OCI-LY7 (cell line): ENCODE data around the gene RPL34. TPM values are rescaled to one million over a fixed set of nuclear protein-coding genes. Genes with fewer than 3 reads are reported as not detected.

Experiments used
- BruUV-seq: library from RNA; stranded (reverse); fragments of 400-500 nt; replicated peaks from 2 replicates; lab custom pipeline; 2021; lab: Mats Ljungman, UMichigan
- CTCF ChIA-PET: fragments of 300-600 bp; sonication (Branson Sonifier 250); formaldehyde crosslinking; loops from one replicate; lab custom pipeline; 2022; ENCODE audit warnings: antibody characterized with exemption; ENCODE audit not compliant: unreplicated experiment; lab: Charles Lee
- POLR2A ChIA-PET: fragments of 300-600 bp; sonication (Branson Sonifier 250); formaldehyde crosslinking; loops from one replicate; lab custom pipeline; 2022; ENCODE audit warnings: antibody characterized with exemption; lab: Charles Lee
- DNase-seq: peaks from one replicate; pipeline ENCODE4 v3.0.0-alpha.2; 2015; ENCODE audit warnings: low spot score
- H2AFZ ChIP-seq: fragments of 200-600 bp; sonication (generic), shearing (Covaris generic); 2 replicates; pipeline ENCODE4 v1.6.1; 2014; ENCODE audit warnings: mild to moderate bottlenecking, antibody characterized with exemption, low read length, moderate library complexity
- H3K27ac ChIP-seq: fragments of 200-600 bp; sonication (generic); 2 replicates; pipeline ENCODE4 v1.5.1; 2014; ENCODE audit warnings: mixed run types, low read depth, mild to moderate bottlenecking, moderate library complexity, low read length, inconsistent platforms; ENCODE audit not compliant: poor library complexity, severe bottlenecking
- H3K36me3 ChIP-seq: fragments of 200-600 bp; sonication (generic); 2 replicates; pipeline ENCODE4 v1.6.1; 2014; ENCODE audit warnings: mild to moderate bottlenecking, antibody characterized with exemption, low read length, moderate library complexity, mixed read lengths; ENCODE audit not compliant: insufficient read depth
- H3K4me1 ChIP-seq: fragments of 200-600 bp; sonication (generic); 2 replicates; pipeline ENCODE4 v1.5.1; 2014; ENCODE audit warnings: mild to moderate bottlenecking, low read length; ENCODE audit not compliant: insufficient read depth, poor library complexity, severe bottlenecking
- H3K4me2 ChIP-seq: fragments of 200-600 bp; sonication (generic); 2 replicates; pipeline ENCODE4 v1.6.1; 2014; ENCODE audit warnings: mild to moderate bottlenecking, low read length
- H3K4me3 ChIP-seq: fragments of 200-600 bp; sonication (generic); 2 replicates; pipeline ENCODE4 v1.5.1; 2014; ENCODE audit warnings: mild to moderate bottlenecking, low read depth, low read length; ENCODE audit not compliant: poor library complexity, severe bottlenecking
- H3K79me2 ChIP-seq: fragments of 200-600 bp; sonication (generic); 2 replicates; pipeline ENCODE4 v1.6.1; 2016; ENCODE audit warnings: low read depth, mild to moderate bottlenecking, low read length, moderate library complexity, mixed read lengths; ENCODE audit not compliant: insufficient read depth
- H3K9me2 ChIP-seq: fragments of 200-600 bp; sonication (generic); 2 replicates; pipeline ENCODE4 v1.6.1; 2016; ENCODE audit warnings: mild to moderate bottlenecking, low read length, mixed read lengths; ENCODE audit not compliant: insufficient read depth
- H3K9me3 ChIP-seq: fragments of 200-600 bp; sonication (generic); 2 replicates; pipeline ENCODE4 v1.6.1; 2014; ENCODE audit warnings: mild to moderate bottlenecking, mixed run types, low read length, mixed read lengths
- H4K20me1 ChIP-seq: fragments of 200-600 bp; sonication (generic); 2 replicates; pipeline ENCODE4 v1.6.1; 2014; ENCODE audit warnings: mild to moderate bottlenecking, antibody characterized with exemption, low read length, moderate library complexity, mixed read lengths; ENCODE audit not compliant: insufficient read depth
- EZH2phosphoT487 ChIP-seq: fragments of 200-600 bp; sonication (generic); IDR thresholded peaks from 2 replicates; pipeline ENCODE4 v1.6.1; 2018; ENCODE audit warnings: low read depth, borderline replicate concordance, mild to moderate bottlenecking, mixed run types, antibody characterized with exemption, low read length, moderate library complexity, mixed read lengths
- intact Hi-C: fragments of 100-400 bp; cut with micrococcal nuclease; formaldehyde crosslinking; loops from one replicate; pipeline ENCODE4 v1.10.0; 2022; ENCODE audit not compliant: unreplicated experiment
- total RNA-seq, 2 experiments: library from RNA; depleted of rRNA in 1 of 2; stranded (reverse); fragments of >200 nt in 1 of 2; shearing (Covaris generic) in 1 of 2; gene quantifications; 2 replicates each; pipeline ENCODE4 v1.2.3, GENCODE V29; 2014 to 2022
- TF ChIP-seq, protein P1 (sequence below): fragments of 200-600 bp; sonication (generic); conservative IDR thresholded peaks from 2 replicates; pipeline ENCODE4 v1.5.1; 2014; ENCODE audit warnings: mild to moderate bottlenecking, antibody characterized with exemption, low read length, moderate library complexity, mixed read lengths

RPL34 gene
- total RNA-seq, 2 experiments from 2014 or later = 1,187 to 1,342 TPM

- no peak for TF ChIP-seq EZH2phosphoT487
- TF ChIP-seq, protein P1, sequence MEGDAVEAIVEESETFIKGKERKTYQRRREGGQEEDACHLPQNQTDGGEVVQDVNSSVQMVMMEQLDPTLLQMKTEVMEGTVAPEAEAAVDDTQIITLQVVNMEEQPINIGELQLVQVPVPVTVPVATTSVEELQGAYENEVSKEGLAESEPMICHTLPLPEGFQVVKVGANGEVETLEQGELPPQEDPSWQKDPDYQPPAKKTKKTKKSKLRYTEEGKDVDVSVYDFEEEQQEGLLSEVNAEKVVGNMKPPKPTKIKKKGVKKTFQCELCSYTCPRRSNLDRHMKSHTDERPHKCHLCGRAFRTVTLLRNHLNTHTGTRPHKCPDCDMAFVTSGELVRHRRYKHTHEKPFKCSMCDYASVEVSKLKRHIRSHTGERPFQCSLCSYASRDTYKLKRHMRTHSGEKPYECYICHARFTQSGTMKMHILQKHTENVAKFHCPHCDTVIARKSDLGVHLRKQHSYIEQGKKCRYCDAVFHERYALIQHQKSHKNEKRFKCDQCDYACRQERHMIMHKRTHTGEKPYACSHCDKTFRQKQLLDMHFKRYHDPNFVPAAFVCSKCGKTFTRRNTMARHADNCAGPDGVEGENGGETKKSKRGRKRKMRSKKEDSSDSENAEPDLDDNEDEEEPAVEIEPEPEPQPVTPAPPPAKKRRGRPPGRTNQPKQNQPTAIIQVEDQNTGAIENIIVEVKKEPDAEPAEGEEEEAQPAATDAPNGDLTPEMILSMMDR = no peak
- peak overlapping the region; percentile 90 for H3K4me3 ChIP-seq
- peaks cover 60% of the 10 kb centered on the region for H3K79me2 ChIP-seq
- no peaks in the 10 kb centered on the region for H3K9me2 ChIP-seq
- H3K9me3 ChIP-seq = no peaks in the 10 kb centered on the region; the same call in 1 of the 2 replicates
- DNase-seq = no peak
- no peak overlapping the region for H3K27ac ChIP-seq
- peaks cover 64% of the 10 kb centered on the region for H3K36me3 ChIP-seq
- BruUV-seq = no TSS peak
- H3K4me1 ChIP-seq = peaks cover 45% of the 10 kb centered on the region
- no peak overlapping the region for H2AFZ ChIP-seq
- peaks cover 30% of the 10 kb centered on the region for H4K20me1 ChIP-seq
- POLR2A ChIA-PET = interaction anchor here (2.1 to 2.7 kb wide), 2 partner anchors 9 to 30 kb away, joined by 12 to 24 read pairs; no protein-coding TSS in a partner anchor
- CTCF ChIA-PET = no interaction called here
- H3K4me2 ChIP-seq = peak overlapping the region; percentile 84
- intact Hi-C loops = no loop called here
Observed at GRCh38 chr4:108622022-108622421, 1.6 kb downstream of the RPL34 start.

- TF ChIP-seq EZH2phosphoT487 = no peak
- H3K9me3 ChIP-seq = no peaks in the 10 kb centered on the region
- H3K36me3 ChIP-seq = peaks cover 72% of the 10 kb centered on the region
- intact Hi-C loops = no loop called here
- DNase-seq = no peak
- no peak overlapping the region for H2AFZ ChIP-seq
- POLR2A ChIA-PET = interaction anchor here (1.5 kb wide), 1 partner anchor 27 kb away, joined by 5 read pairs; the partner anchor contains the start of gene OSTC
- H3K27ac ChIP-seq = no peak overlapping the region
- peak overlapping the region; percentile 84 for H3K4me2 ChIP-seq
- H3K79me2 ChIP-seq = peaks cover 60% of the 10 kb centered on the region
- H4K20me1 ChIP-seq = peaks cover 30% of the 10 kb centered on the region
- CTCF ChIA-PET = no interaction called here
- H3K4me1 ChIP-seq = peaks cover 45% of the 10 kb centered on the region
- no TSS peak for BruUV-seq
- H3K4me3 ChIP-seq = peak overlapping the region; percentile 90
- no peaks in the 10 kb centered on the region for H3K9me2 ChIP-seq
Observed at GRCh38 chr4:108622828-108623227, 2.5 kb downstream of the RPL34 start.

DNA sequence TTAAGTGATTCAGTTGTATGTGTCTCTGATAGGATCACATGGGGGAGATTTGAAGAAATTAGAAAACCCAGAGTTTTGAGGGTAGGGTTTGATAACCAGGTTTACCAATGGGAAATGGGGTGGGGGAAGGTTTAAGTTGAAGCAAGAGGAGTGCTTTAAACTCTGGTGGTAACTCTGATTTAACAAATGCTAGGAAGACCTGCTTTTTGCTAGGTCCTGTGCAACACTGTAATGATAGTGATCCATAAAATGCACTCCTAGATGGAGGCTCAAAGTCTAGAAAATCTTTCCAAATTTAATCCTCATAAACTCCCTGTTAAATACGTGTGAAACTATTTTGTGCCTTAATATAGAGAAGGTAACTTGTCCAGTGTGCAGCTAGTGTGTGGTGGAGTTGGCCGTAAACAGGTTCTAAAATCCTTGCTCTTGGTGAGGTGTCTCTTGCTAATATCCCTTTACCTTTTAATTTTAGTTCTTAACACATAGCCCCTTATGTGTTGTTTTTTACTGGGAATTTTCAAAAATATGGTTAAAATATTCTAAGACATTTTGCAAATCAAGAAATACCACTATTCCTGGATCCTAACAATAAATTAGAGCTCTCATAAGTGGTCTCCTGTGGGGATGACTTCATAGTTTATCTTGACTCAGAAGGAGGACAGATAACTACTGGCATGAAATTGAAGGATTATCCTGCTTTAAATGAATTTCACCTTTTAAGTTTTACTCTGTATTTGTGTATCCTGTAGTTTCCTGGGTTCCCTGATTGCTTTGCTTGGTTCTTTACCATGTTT, 4.1 kb downstream of the RPL34 start:
- no peak for DNase-seq
- Histone ChIP-seq H3K9me2 (no peaks in the 10 kb centered on the region), H4K20me1 (peaks cover 35% of the 10 kb centered on the region), H3K4me1 (peaks cover 38% of the 10 kb centered on the region), H3K4me2 (peak overlapping the region; percentile 84), H3K79me2 (peaks cover 58% of the 10 kb centered on the region), H3K4me3 (peak overlapping the region; percentile 90), H3K36me3 (peaks cover 89% of the 10 kb centered on the region), H2AFZ (no peak overlapping the region), H3K27ac (no peak overlapping the region), H3K9me3 (no peaks in the 10 kb centered on the region)
- CTCF ChIA-PET = no interaction called here
- TF ChIP-seq, protein P1 = no peak
- no peak for TF ChIP-seq EZH2phosphoT487
- POLR2A ChIA-PET = interaction anchor here (0.5 to 1.5 kb wide), 8 partner anchors 11 to 1255 kb away, joined by 3 to 5 read pairs (median 3); partner anchors contain the start of gene OSTC
- no TSS peak for BruUV-seq
- intact Hi-C loops = no loop called here
